SK-N-DZ (cell line): ENCODE data around the gene ZNF540. TPM values are rescaled to one million over a fixed set of nuclear protein-coding genes. Genes with fewer than 3 reads are reported as not detected.
"Not testable (repeated sequence)": the region's sequence is repeated elsewhere in the genome, so short reads cannot be mapped to it uniquely, and the experiment has no call there.

ENCODE experiments used
- DNase-seq: peaks from one replicate; pipeline ENCODE4 v3.0.0-alpha.2; 2015; ENCODE audit warnings: low spot score
- polyA plus RNA-seq, 2 experiments: library from polyadenylated mRNA; depleted of rRNA; stranded (reverse); fragments of >200 nt; gene quantifications; 2 replicates each; pipeline ENCODE4 v1.2.3, GENCODE V29; 2014

ZNF540 gene
- polyA plus RNA-seq (2014; cell fraction: cytosol; rRNA removed), result 3.4 and 3.7 TPM in 2 replicates
- 9.4 and 15.4 TPM in 2 replicates for polyA plus RNA-seq (2014; cell fraction: nucleus; rRNA removed)

DNA sequence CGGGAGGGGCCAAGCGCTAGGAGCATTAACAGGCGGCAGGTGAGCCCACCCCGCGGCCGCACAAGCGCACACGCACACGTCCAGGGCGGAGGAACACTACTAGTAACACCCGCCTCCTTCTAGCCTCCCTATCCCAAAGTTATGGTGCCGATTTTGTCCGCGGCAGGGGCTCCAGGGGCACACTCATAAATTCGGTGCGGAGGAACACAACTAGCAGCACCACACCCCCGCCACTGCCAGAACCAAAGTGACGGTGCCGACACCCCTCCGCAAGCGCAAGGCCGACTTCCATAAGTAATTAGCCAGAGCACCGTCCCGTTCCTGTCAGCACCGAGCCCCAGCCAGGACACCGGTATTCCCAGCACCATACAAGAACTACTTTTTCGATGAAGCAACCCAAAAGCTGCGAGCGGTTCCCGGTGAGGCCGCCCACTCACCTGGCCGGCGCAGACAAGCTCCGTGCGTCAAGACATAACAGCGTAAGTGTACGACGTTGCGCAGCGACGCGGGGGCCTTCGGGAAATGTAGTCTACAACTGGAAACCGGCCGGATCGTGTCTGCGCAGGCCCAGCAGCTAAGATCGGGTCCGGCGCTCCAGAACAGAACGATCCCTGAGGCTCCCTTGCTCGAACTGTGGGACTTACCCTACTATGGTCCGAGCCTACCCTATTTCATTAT is at the start of gene ZNF540, which contains the start of gene ZNF571:
ZNF540 (plus strand) TSS at position 573 of the 678 bp plus-strand sequence. CDS start 3,572 bp downstream, outside the sequence.
ZNF571 (minus strand) TSS at position 489 of the 678 bp plus-strand sequence. CDS start 8,116 bp downstream, outside the sequence.
- peak; percentile 86 for DNase-seq

DNA sequence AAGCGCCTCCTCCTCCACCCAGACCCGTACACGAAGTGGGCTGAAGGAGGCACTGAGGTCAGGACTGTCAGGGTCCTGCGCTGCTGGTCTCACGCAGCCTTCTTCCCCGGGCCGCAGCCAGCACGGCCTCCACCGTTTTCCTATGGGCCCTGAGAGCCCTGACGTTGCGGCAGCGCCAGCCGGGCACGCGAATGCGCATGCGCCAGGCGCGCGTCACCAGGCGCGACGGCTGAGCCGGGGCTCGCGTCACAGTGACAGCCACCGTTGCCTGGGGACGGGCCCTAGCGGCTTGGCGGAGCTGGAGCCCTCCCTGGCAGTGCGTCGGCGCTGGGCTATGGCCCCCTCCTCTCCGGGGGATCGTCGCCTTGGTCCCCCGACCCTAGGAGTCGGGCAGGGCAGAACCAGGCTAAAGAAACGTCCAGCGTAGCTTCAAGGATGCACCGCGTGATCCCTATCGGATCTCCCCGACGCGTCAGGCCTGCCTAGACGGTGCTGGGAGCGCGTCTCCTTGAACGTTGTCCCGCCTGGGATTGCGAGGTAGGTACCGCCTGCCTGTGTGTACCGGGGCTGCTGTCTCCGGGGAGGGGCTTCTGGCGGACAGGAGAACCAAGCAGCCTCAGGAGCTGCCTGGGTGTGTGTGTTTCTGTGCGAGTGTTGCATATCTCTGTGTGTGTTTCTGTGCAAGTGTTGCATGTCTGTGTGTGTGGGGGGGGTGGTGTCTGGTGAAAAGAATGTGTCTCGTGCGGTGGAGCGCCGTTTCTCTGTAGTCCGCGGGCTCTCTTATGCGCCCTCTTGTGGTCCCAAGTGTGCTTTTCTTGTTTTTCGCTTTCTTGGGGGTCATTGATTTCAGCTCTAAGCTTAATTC is 43.3 kb upstream of the ZNF540 start:
- DNase-seq, result peak; percentile 76

DNA sequence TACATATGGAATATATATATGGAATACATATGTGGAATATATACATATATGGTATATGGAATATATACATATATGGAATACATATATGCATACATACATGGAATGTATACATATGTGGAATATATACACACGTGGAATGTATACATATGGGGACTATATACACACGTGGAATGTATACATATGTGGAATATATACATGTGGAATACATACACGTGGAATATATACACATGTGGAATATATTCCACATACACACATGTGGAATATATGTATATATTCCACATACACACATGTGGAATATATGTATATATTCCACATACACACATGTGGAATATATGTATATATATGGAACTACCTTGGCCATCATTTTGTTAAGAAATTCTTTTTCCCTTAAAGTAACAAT is 31.2 kb upstream of the ZNF540 start:
- DNase-seq, result no peak

DNA sequence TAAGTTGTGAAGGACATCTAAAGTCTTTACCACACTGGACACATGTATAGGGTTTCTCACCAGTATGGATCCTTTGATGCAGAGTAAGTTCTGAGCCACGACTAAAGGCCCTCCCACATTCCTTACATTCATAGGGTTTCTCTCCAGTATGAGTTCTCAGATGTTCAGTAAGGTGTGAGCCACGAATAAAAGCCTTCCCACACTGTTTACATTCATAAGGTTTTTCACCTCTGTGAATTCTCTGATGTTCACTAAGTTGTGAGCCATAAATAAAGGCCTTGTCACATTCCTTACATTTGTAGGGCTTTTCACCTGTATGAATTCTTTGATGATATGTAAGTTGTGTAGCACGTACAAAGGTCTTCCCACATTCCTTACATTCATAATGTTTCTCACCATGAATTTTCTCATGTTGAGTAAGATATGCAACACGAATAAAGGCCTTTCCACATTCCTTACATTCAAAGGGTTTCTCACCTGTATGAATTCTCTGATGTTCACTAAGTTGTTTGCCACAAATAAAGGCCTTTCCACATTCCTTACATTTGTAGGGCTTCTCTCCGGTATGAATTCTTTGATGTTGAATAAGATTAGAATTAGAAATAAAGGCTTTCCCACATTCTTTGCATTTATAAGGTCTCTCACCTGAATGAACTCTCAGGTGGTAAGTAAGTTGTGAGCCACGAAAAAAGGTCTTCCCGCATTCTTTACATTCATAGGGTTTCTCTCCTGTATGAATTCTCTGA is 29.9 kb upstream of the ZNF540 start:
- DNase-seq, result no peak

DNA sequence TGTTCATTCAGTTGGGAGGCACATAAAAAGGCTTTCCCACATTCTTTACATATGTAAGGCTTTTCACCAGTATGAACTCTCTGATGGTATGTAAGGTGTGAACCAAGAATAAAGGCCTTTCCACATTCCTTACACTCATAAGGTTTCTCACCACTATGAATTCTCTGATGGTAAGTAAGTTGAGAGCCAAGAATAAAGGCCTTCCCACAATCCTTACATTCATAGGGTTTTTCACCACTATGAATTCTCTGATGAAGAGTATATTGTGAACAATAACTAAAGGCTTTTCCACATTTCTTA is 29.4 kb upstream of the ZNF540 start:
- DNase-seq, result no peak

DNA sequence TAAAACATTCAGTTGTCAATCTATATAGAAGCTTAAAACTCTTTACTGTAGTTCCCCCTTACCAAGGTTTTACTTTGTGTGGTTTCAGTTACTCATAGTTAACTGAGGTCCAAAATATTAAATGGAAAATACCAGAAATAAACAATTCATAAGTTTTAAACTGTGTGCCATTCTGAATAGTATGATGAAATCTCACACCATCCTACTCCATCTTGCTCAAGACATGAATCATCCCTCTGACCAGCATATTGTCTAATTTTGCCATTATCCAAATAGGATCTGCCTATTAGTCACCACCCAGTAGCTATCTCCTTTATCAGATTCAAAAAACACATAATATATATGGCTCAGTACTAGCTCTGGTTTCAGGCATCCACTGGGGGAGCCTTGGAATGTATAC is 22.5 kb upstream of the ZNF540 start:
- DNase-seq, result no peak

DNA sequence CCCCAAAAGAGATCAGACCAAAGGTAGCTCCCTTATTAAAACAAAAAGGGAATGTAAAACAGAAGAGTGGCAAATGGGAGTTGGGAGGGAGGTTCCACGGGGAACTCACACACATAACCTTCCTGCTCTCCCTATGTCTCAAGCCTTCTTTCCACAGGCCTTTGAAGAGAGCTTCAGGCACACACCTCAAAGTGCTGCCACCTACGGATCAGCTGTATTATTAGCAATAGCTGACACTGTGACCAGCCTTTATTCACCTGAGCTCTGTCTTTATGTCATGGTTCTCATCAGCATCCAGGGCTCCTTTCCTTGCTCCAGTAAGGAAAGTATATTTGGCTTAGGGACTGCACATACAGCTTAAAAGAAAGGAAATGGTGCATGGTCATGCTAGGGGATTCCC is 11.3 kb upstream of the ZNF540 start:
- DNase-seq, result no peak

DNA sequence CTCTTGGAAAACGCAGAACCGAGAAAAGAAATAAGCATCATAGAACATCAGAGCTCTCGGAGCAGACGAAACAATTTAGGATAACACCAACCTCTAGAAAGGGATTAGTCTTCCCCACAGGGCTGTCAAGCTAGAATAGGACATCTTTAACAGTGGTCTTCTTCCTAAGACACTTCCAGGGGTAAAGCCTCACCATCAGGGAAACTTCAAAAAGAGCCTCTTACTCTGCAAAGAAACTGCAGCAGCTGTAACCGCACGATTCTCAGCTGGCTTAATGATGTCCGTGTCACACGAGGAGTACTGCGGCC is 726 bp upstream of the ZNF540 start:
- no peak for DNase-seq

DNA sequence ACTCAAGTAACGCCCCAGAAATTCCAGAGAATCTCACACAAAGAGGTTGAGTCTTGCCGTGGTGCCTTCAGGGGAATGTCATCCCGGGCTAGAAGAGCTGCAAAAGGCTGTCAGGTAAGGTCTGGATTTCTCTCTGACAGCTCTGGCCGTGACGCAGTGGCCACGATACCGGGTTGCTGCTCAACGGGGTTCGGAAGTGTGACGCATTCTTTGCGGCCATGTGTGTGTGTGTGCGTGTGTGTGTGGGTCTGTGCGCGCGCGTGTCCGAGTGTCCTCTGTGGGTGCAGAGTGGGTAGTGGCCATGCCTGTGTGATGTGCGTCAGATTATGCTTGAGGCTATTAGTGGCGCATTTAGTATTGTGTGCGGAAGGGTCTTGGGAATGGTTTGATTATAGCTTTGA is 306 bp downstream of the ZNF540 start:
- DNase-seq, result no peak

DNA sequence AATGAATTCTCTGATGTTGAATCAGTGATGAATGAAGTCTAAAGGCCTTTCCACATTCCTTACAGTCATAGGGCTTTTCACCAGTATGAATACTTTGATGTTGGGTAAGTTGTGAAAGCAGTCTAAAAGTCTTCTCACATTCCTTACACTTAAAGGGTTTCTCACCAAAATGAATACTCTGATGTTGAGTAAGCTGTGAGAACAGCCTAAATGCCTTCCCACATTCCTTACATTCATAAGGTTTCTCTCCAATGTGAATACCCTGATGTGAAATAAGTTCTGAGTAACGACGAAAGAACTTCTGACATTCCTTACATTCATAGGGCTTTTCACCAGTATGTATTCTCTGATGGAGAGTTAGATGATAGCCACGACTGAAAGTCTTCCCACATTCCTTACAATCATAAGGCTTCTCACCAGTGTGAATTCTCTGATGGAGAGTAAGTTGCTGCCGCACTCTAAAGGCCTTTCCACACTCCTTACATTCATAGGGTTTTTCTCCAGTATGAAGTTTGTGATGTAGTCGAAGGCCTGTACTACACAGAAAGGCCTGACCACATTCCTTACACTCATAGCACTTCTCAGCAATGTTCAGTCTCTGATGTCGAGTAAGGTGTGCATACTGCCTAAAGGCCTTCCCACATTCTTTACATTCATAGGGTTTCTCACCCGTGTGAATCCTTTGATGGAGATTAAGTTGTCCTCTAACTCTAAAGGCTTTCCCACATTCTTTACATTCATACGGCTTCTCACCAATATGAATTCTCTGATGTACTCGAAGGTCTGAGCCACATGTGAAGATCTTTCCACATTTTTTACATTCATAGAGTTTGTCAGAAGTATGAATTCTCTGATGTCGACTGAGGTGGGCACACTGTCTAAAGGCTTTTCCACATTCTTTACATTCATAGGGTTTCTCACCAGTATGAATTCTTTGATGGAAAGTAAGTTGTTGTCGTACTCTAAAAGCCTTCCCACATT is 40.7 kb downstream of the ZNF540 start:
- DNase-seq, result no peak

DNA sequence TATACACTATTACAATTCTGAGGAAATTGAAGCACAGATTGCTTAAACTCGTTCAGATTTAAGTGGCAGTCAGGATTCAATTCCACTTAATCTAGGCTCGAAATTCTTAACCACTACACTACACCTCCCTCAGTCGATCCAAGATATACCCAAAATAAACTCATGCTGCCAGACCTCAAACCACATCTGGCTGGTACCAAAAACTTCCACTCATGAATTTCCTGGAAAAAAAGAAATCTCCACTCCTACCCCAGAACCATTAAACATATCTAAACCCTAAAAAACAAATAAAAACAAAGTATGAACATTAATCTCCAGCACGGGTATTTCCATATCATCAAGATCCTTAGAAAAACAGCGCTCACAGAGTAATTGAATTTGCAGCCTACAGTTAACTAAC is 59.4 kb downstream of the ZNF540 start:
- DNase-seq, result no peak

DNA sequence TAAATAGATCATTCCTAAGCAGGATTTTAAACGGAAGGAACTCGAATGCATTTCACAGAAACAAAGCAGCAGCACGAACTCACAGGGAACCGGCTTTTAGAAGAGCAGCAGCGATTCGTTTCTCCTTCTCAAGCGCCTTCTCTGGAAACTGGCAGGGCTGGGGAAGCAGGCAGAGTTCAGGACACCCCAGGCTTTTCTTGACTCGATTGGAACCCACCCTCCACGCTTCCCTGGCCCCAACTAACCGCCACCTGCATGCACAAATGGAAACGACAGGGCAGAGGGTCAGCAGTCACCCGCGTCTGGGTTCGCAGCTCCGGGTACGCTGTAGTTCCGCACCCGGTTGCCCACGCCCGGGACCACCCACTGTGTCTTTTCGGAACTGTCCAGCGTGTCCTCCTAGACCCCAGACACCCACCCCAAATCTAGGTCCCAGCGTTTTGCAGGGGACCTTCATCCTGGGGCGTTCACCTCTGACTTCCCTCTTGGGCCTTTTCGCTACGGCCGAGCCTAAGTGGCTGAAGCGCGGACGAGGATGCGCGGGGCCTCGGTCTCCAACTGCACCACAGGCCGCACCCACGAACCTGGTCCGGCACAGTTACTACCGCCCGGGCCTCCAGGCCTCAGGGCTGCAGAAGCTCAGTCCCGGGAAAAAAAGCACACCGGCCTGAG is 60.1 kb downstream of the ZNF540 start:
- peak; percentile 54 for DNase-seq

DNA sequence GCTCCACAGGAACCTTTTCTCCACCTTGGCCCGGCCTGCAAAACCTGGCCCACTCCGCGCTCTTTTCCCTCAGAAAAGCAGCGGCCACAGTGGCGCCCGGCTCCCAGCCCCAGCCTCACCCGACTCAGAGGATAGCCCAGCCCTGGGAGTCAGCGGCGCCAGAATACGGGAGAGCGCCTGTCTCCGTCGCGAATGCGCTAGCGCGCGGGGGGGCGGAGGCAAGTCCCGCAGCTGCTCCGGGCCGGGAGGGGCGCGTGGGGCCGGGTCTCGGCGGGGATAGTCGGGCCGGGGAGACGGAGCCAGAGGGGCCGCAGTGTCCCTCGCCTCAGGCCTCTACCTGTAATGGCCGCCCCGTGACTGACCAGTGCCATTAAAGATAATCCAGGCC is 60.6 kb downstream of the ZNF540 start, which contains the start of gene ZFP30:
ZFP30 (minus strand) TSS at position 165 of the 388 bp plus-strand sequence. CDS start 7,643 bp downstream, outside the sequence.
- peak; percentile 92 for DNase-seq

DNA sequence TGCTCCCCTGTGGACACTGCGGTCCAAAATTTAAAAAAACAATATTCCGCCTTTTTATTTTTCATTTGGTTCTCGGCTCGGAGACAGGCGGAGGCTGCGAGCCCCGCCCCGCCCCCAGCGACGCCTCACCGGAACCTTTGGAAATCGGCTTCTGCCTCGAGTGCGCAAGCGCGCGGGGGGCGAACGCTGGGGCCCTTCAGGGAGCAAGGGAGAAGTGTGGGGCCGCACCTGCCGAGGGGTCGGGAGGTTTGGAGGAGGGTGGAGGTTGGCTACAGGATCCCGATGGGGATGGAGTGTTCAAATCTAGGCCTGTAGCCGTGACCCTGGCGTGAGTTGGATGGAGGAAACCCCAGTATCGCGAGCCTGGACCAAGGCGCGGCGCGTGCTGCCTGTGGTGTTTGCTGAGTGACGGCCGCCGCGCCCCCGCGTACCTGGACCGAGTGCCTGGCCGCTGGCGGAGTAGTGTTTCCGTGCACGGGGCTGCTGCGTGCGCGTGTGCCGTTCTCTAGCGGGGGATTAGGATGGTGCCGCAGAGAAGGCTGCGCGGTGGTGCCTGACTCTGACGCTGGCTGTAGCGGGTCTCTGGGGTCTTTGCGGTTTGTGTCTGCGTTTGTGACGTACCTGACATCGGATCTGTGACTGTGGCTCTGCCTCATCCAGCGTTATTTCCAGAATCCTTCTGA is 61.2 kb downstream of the ZNF540 start:
- peak; percentile 91 for DNase-seq

DNA sequence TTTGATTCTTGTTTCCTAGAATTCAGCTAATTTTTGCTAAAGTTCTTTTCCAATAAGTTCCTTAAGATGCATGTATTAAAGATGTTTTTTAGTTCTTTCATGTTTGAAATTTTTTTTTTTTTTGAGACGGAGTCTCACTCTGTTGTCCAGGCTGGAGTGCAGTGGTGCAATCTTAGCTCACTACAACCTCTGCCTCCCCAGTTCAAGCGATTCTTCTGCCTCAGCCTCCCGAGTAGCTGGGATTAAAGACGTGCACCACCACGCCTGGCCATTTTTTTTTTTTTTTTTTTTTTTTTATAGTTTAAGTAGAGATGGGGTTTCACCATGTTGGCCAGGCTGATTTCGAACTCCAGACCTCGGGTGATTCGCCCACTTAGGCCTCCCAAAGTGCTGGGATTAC is 62.5 kb downstream of the ZNF540 start:
- not testable (repeated sequence) for DNase-seq
